Measurements from ENCODE around the gene CHAD. TPM values are rescaled to one million over a fixed set of nuclear protein-coding genes. Genes with fewer than 3 reads are reported as not detected.

CHAD gene
- total and polyA plus RNA-seq, 2 of the 13 experiments (the other 11 are each of a cell fraction or from before 2014, with no cell fraction given) = 1.4 TPM; not detected in 1

DNA sequence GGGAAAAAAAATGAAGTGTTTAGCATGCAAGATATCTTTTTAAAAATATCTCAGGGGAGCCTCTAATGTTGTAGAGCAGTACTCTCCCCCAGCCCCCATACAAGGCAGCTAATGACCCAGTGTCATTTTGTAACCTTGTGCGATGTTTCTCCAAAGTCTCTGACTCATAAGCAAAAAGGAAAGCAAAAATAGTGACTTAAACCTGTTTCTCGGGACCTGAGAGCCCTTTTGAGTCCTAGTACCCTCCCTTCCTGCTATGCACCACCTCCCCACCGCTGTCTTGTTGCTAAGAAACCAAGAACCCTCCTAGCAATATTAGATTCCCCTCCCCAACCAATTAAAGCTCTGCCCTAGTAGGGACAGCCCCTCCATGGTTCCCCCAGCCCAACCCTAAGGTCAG lies 42.4 kb upstream of the CHAD start:
- POLR2A ChIA-PET = interaction anchor here (1.7 kb wide), 1 partner anchor 31 kb away, joined by 4 read pairs; no protein-coding TSS in a partner anchor
- Histone ChIP-seq H4K20me1 (ENCODE audit: insufficient read depth, low read length) (no peaks in the 10 kb centered on the region), H3K36me3 (replicated peaks in 1 of 2; ENCODE audit: control insufficient read depth in 1 of 2, insufficient read depth in 2 of 2, low read length in 2 of 2) (no peaks in the 10 kb centered on the region), H3K4me2 (ENCODE audit: low read depth, low read length) (no peak overlapping the region), H3K4me1 (ENCODE audit: insufficient read depth, low read length) (peaks cover 42% of the 10 kb centered on the region), H3K4me3 (replicated peaks in 1 of 3; ENCODE audit: insufficient read depth in 1 of 3, low read depth in 2 of 3, low read length in 3 of 3) (no peak overlapping the region), H2AFZ (ENCODE audit: low read length) (no peak overlapping the region), H3K9me3 (ENCODE audit: low read length) (no peaks in the 10 kb centered on the region), H3K27me3 (ENCODE audit: control insufficient read depth in 1 of 2, insufficient read depth in 2 of 2, low read length in 2 of 2) (peaks cover 0 to 8% of the 10 kb centered on the region in 2 experiments; a peak in 1 of 5 replicates), H3K79me2 (ENCODE audit: insufficient read depth, low read length) (no peaks in the 10 kb centered on the region), H3K27ac (ENCODE audit: extremely low read length, insufficient read depth, low read length) (no peak overlapping the region), H3K9ac (ENCODE audit: insufficient read depth, low read depth, low read length) (no peak overlapping the region)
- CTCF ChIA-PET (ENCODE audit: low intra/inter-chr PET ratio, low total read pairs) = no interaction called here
- 13% methylated on average over 3 of the region's 3 CpGs for WGBS (ENCODE audit: low lambda C conversion rate)
- no peak for FAIRE-seq
- intact Hi-C loops (cut with micrococcal nuclease; ENCODE audit: unreplicated experiment) (no loop called here), in situ Hi-C loops (cut with HindIII; ENCODE audit: extremely low pct_ligation_motif_present, low pct_unique_long_range_greater_than_20kb) (no loop called here)
- TF ChIP-seq POLR2A (IDR thresholded peaks at IDR 0.05; ENCODE audit: insufficient read depth in 1 of 2, low read depth in 2 of 2, low read length in 2 of 2) (no peak), SRSF4 (IDR thresholded peaks at IDR 0.05; ENCODE audit: low read depth, low read length, poor library complexity, severe bottlenecking) (no peak), ZNF607 (CRISPR knock-in tag; IDR thresholded peaks at IDR 0.05; ENCODE audit: borderline replicate concordance) (no peak), MXD1 (CRISPR knock-in tag; IDR thresholded peaks at IDR 0.05) (no peak), SRY (CRISPR knock-in tag; IDR thresholded peaks at IDR 0.05) (no peak), ZFP90 (CRISPR knock-in tag; IDR thresholded peaks at IDR 0.05; ENCODE audit: borderline replicate concordance) (no peak), SAFB2 (CRISPR knock-in tag; IDR thresholded peaks at IDR 0.05; ENCODE audit: borderline replicate concordance, low read depth) (no peak), ZFP41 (CRISPR knock-in tag; IDR thresholded peaks at IDR 0.05; ENCODE audit: borderline replicate concordance) (no peak), DNMT3B (CRISPR knock-in tag; conservative IDR thresholded peaks at IDR 0.05) (no peak), ZSCAN9 (CRISPR knock-in tag; IDR thresholded peaks at IDR 0.05; ENCODE audit: borderline replicate concordance) (no peak), ZBTB21 (CRISPR knock-in tag; IDR thresholded peaks at IDR 0.05) (no peak)
- TF ChIP-seq, protein P1, sequence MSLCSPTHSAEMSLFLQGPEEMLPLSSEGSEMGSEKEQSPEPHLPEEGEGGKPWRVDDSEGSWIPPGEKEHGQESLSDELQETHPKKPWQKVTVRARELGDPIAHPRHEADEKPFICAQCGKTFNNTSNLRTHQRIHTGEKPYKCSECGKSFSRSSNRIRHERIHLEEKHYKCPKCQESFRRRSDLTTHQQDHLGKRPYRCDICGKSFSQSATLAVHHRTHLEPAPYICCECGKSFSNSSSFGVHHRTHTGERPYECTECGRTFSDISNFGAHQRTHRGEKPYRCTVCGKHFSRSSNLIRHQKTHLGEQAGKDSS (CRISPR knock-in tag; IDR thresholded peaks at IDR 0.05; ENCODE audit: borderline replicate concordance, low read depth) = no peak
- no peak for DNase-seq (ENCODE audit: low spot score)
- BruUV-seq (replicated peaks) = no TSS peak
- ATAC-seq = no peak
